ENCODE data around the gene RASA3.

The RASA3 gene

GRCh38 chr13:114070098-114070799 is 62.2 kb downstream of the RASA3 start:
- H3K9me3 ChIP-seq (ENCODE audit: control insufficient read depth, low read depth, low read length) = no peaks in the 10 kb centered on the region
- no peaks in the 10 kb centered on the region for H3K27me3 ChIP-seq (ENCODE audit: control insufficient read depth, insufficient read depth, low read length)
- H3K9ac ChIP-seq (ENCODE audit: low read length) = no peak overlapping the region
- no peaks in the 10 kb centered on the region for H3K36me3 ChIP-seq (ENCODE audit: control insufficient read depth, low read depth, low read length)
- no peak overlapping the region for H3K27ac ChIP-seq (ENCODE audit: low read length)
- peaks cover 8% of the 10 kb centered on the region for H3K4me1 ChIP-seq (ENCODE audit: control insufficient read depth, low read depth, low read length)
- no peak overlapping the region for H3K4me3 ChIP-seq (ENCODE audit: low read length)

- Histone ChIP-seq H3K9me3 (ENCODE audit: control insufficient read depth, low read depth, low read length) (no peaks in the 10 kb centered on the region), H3K27ac (ENCODE audit: low read length) (no peak overlapping the region), H3K4me1 (ENCODE audit: control insufficient read depth, low read depth, low read length) (peaks cover 15% of the 10 kb centered on the region), H3K9ac (ENCODE audit: low read length) (no peak overlapping the region), H3K4me3 (ENCODE audit: low read length) (no peak overlapping the region), H3K27me3 (ENCODE audit: control insufficient read depth, insufficient read depth, low read length) (no peaks in the 10 kb centered on the region), H3K36me3 (ENCODE audit: control insufficient read depth, low read depth, low read length) (no peaks in the 10 kb centered on the region)
Observed at GRCh38 chr13:114069376-114070097, 62.9 kb downstream of the RASA3 start.

GRCh38 chr13:114068656-114069318 is 63.6 kb downstream of the RASA3 start:
- Histone ChIP-seq H3K36me3 (ENCODE audit: control insufficient read depth, low read depth, low read length) (no peaks in the 10 kb centered on the region), H3K9me3 (ENCODE audit: control insufficient read depth, low read depth, low read length) (no peaks in the 10 kb centered on the region), H3K27me3 (ENCODE audit: control insufficient read depth, insufficient read depth, low read length) (peaks cover 1% of the 10 kb centered on the region), H3K4me1 (ENCODE audit: control insufficient read depth, low read depth, low read length) (peaks cover 18% of the 10 kb centered on the region), H3K9ac (ENCODE audit: low read length) (no peak overlapping the region), H3K4me3 (ENCODE audit: low read length) (no peak overlapping the region), H3K27ac (ENCODE audit: low read length) (no peak overlapping the region)

GRCh38 chr13:114067886-114068651 is 64.4 kb downstream of the RASA3 start:
- Histone ChIP-seq H3K4me1 (ENCODE audit: control insufficient read depth, low read depth, low read length) (peaks cover 18% of the 10 kb centered on the region), H3K27me3 (ENCODE audit: control insufficient read depth, insufficient read depth, low read length) (peaks cover 4% of the 10 kb centered on the region), H3K4me3 (ENCODE audit: low read length) (no peak overlapping the region), H3K36me3 (ENCODE audit: control insufficient read depth, low read depth, low read length) (no peaks in the 10 kb centered on the region), H3K9ac (ENCODE audit: low read length) (no peak overlapping the region), H3K27ac (ENCODE audit: low read length) (no peak overlapping the region), H3K9me3 (ENCODE audit: control insufficient read depth, low read depth, low read length) (no peaks in the 10 kb centered on the region)

GRCh38 chr13:114067381-114067885 is 65.0 kb downstream of the RASA3 start:
- Histone ChIP-seq H3K4me3 (ENCODE audit: low read length) (no peak overlapping the region), H3K9ac (ENCODE audit: low read length) (no peak overlapping the region), H3K4me1 (ENCODE audit: control insufficient read depth, low read depth, low read length) (peaks cover 18% of the 10 kb centered on the region), H3K27me3 (ENCODE audit: control insufficient read depth, insufficient read depth, low read length) (peaks cover 4% of the 10 kb centered on the region), H3K36me3 (ENCODE audit: control insufficient read depth, low read depth, low read length) (no peaks in the 10 kb centered on the region), H3K27ac (ENCODE audit: low read length) (no peak overlapping the region), H3K9me3 (ENCODE audit: control insufficient read depth, low read depth, low read length) (no peaks in the 10 kb centered on the region)

GRCh38 chr13:114066956-114067355 is 65.5 kb downstream of the RASA3 start:
- no peak overlapping the region for H3K4me3 ChIP-seq (ENCODE audit: low read length)
- peaks cover 4% of the 10 kb centered on the region for H3K27me3 ChIP-seq (ENCODE audit: control insufficient read depth, insufficient read depth, low read length)
- no peak overlapping the region for H3K27ac ChIP-seq (ENCODE audit: low read length)
- peaks cover 18% of the 10 kb centered on the region for H3K4me1 ChIP-seq (ENCODE audit: control insufficient read depth, low read depth, low read length)
- no peaks in the 10 kb centered on the region for H3K36me3 ChIP-seq (ENCODE audit: control insufficient read depth, low read depth, low read length)
- no peak overlapping the region for H3K9ac ChIP-seq (ENCODE audit: low read length)
- H3K9me3 ChIP-seq (ENCODE audit: control insufficient read depth, low read depth, low read length) = no peaks in the 10 kb centered on the region

- H3K27me3 ChIP-seq (ENCODE audit: control insufficient read depth, insufficient read depth, low read length) = peaks cover 4% of the 10 kb centered on the region
- H3K36me3 ChIP-seq (ENCODE audit: control insufficient read depth, low read depth, low read length) = no peaks in the 10 kb centered on the region
- no peak overlapping the region for H3K4me3 ChIP-seq (ENCODE audit: low read length)
- H3K4me1 ChIP-seq (ENCODE audit: control insufficient read depth, low read depth, low read length) = peaks cover 14% of the 10 kb centered on the region
- no peak overlapping the region for H3K27ac ChIP-seq (ENCODE audit: low read length)
- H3K9me3 ChIP-seq (ENCODE audit: control insufficient read depth, low read depth, low read length) = no peaks in the 10 kb centered on the region
- H3K9ac ChIP-seq (ENCODE audit: low read length) = no peak overlapping the region
Observed at GRCh38 chr13:114065926-114066774, 66.3 kb downstream of the RASA3 start.

- Histone ChIP-seq H3K27me3 (ENCODE audit: control insufficient read depth, insufficient read depth, low read length) (peaks cover 4% of the 10 kb centered on the region), H3K9ac (ENCODE audit: low read length) (peak overlapping the region; percentile 67), H3K4me1 (ENCODE audit: control insufficient read depth, low read depth, low read length) (peaks cover 14% of the 10 kb centered on the region), H3K36me3 (ENCODE audit: control insufficient read depth, low read depth, low read length) (no peaks in the 10 kb centered on the region), H3K9me3 (ENCODE audit: control insufficient read depth, low read depth, low read length) (no peaks in the 10 kb centered on the region), H3K27ac (ENCODE audit: low read length) (no peak overlapping the region), H3K4me3 (ENCODE audit: low read length) (peak overlapping the region; percentile 55)
Observed at GRCh38 chr13:114065141-114065925, 67.1 kb downstream of the RASA3 start.

GRCh38 chr13:114064450-114065140 is 67.8 kb downstream of the RASA3 start:
- peak overlapping the region; percentile 67 for H3K9ac ChIP-seq (ENCODE audit: low read length)
- H3K27me3 ChIP-seq (ENCODE audit: control insufficient read depth, insufficient read depth, low read length) = peaks cover 4% of the 10 kb centered on the region
- peaks cover 14% of the 10 kb centered on the region for H3K4me1 ChIP-seq (ENCODE audit: control insufficient read depth, low read depth, low read length)
- H3K36me3 ChIP-seq (ENCODE audit: control insufficient read depth, low read depth, low read length) = no peaks in the 10 kb centered on the region
- H3K27ac ChIP-seq (ENCODE audit: low read length) = no peak overlapping the region
- H3K9me3 ChIP-seq (ENCODE audit: control insufficient read depth, low read depth, low read length) = no peaks in the 10 kb centered on the region
- H3K4me3 ChIP-seq (ENCODE audit: low read length) = peak overlapping the region; percentile 55
